ENCODE data around the gene ZSCAN16.
"Not testable (repeated sequence)": the region's sequence is repeated elsewhere in the genome, so short reads cannot be mapped to it uniquely, and the experiment has no call there.

The ZSCAN16 gene

GRCh38 chr6:28124350-28124970 lies at the start of gene ZSCAN16:
ZSCAN16 (plus strand) TSS chr6:28124609; CDS start chr6:28125444, 835 bp downstream.
- peak; percentile 93 for DNase-seq

GRCh38 chr6:28078050-28078449 lies 46.4 kb upstream of the ZSCAN16 start:
- DNase-seq, result no peak

- no peak for DNase-seq
Measured at GRCh38 chr6:28078836-28079235, 45.6 kb upstream of the ZSCAN16 start.

GRCh38 chr6:28080381-28080630 lies 44.1 kb upstream of the ZSCAN16 start, which contains the start of gene ZNF165:
ZNF165 (plus strand) TSS chr6:28080568; CDS start chr6:28085481, 4,913 bp downstream.
- not testable (repeated sequence) for DNase-seq

- peak; percentile 89 for DNase-seq
Measured at GRCh38 chr6:28080631-28081485, 43.6 kb upstream of the ZSCAN16 start.

GRCh38 chr6:28081486-28081751 lies 43.0 kb upstream of the ZSCAN16 start:
- no peak for DNase-seq

GRCh38 chr6:28082939-28083338 lies 41.5 kb upstream of the ZSCAN16 start:
- DNase-seq, result no peak

- no peak for DNase-seq
Measured at GRCh38 chr6:28089054-28089453, 35.4 kb upstream of the ZSCAN16 start.

- no peak for DNase-seq
Measured at GRCh38 chr6:28090917-28091586, 33.4 kb upstream of the ZSCAN16 start.

- DNase-seq, result not testable (repeated sequence)
Measured at GRCh38 chr6:28102222-28102621, 22.2 kb upstream of the ZSCAN16 start.

GRCh38 chr6:28102699-28103098 lies 21.7 kb upstream of the ZSCAN16 start:
- not testable (repeated sequence) for DNase-seq

- peak; percentile 83 for DNase-seq
Measured at GRCh38 chr6:28104392-28105244, 19.8 kb upstream of the ZSCAN16 start.

GRCh38 chr6:28105245-28105639 lies 19.2 kb upstream of the ZSCAN16 start:
- peak; percentile 27 for DNase-seq

GRCh38 chr6:28107506-28107905 lies 16.9 kb upstream of the ZSCAN16 start:
- no peak for DNase-seq

- no peak for DNase-seq
Measured at GRCh38 chr6:28111964-28112363, 12.4 kb upstream of the ZSCAN16 start.

- no peak for DNase-seq
Measured at GRCh38 chr6:28115799-28116198, 8.6 kb upstream of the ZSCAN16 start.

- DNase-seq, result no peak
Measured at GRCh38 chr6:28117386-28118050, 6.9 kb upstream of the ZSCAN16 start.

- DNase-seq, result no peak
Measured at GRCh38 chr6:28118217-28118616, 6.2 kb upstream of the ZSCAN16 start.

GRCh38 chr6:28121876-28122275 lies 2.5 kb upstream of the ZSCAN16 start:
- DNase-seq, result no peak

- not testable (repeated sequence) for DNase-seq
Measured at GRCh38 chr6:28122283-28122682, 2.1 kb upstream of the ZSCAN16 start.

- no peak for DNase-seq
Measured at GRCh38 chr6:28124971-28125353, 553 bp downstream of the ZSCAN16 start.

GRCh38 chr6:28125401-28125800 lies 992 bp downstream of the ZSCAN16 start:
- no peak for DNase-seq

GRCh38 chr6:28134015-28134414 lies 9.6 kb downstream of the ZSCAN16 start:
- peak; percentile 15 for DNase-seq
